ENCODE results near the gene FCHO2. TPM values are rescaled to one million over a fixed set of nuclear protein-coding genes. Genes with fewer than 3 reads are reported as not detected.

The FCHO2 gene
- total RNA-seq, 1 donor from 2014 or later = 13.3 TPM

DNA sequence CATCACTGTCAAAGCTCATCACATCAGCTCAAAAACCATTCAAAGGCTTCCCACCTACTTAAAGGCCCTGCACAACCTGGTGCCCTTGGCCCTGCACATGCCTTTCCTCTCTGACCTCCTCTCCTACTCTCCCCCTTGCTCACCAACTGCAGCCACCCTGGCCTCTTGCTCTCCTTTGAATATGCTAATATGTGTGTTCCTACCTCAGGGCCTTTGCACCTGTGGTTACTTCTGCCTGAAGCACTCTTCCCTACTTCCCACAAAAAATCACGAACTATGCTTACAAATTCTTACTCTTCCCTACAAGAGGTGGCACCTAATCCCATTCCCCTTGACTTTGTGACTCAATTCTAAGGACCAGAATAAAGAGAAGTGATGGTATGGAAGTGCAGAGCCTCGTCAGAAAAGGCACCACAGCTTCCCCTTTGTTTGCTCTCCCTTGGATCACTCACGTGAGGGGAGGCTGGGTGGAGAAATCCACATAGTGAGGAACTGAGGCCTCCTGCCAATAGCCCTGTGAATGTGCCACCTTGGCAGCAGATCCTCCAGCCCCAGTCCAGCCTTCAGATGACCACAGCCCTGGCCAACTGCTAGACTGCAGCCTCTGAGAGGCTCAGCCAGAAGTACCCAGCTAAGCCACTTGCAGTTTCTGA, 161.4 kb downstream of the FCHO2 start:
- DNase-seq = no peak
- peaks cover 15% of the 10 kb centered on the region for H3K36me3 Mint-ChIP-seq (ENCODE audit: unreplicated experiment)
- H3K27me3 Mint-ChIP-seq (ENCODE audit: unreplicated experiment) = peaks cover 12% of the 10 kb centered on the region
- no peak overlapping the region for H3K27ac Mint-ChIP-seq (ENCODE audit: unreplicated experiment)
- H3K4me3 Mint-ChIP-seq (ENCODE audit: unreplicated experiment) = no peak overlapping the region
- H3K4me1 Mint-ChIP-seq (ENCODE audit: low read depth, unreplicated experiment) = peaks cover 7% of the 10 kb centered on the region
- peaks cover 5% of the 10 kb centered on the region for H3K9me3 Mint-ChIP-seq (ENCODE audit: unreplicated experiment)
- no peak for TF ChIP-seq CTCF (IDR thresholded peaks at IDR 0.05; ENCODE audit: partially characterized antibody, unreplicated experiment)

GRCh38 chr5:73118391-73118973, 162.6 kb downstream of the FCHO2 start:
- no peak for TF ChIP-seq CTCF (IDR thresholded peaks at IDR 0.05; ENCODE audit: partially characterized antibody, unreplicated experiment)
- Mint-ChIP-seq H3K36me3 (ENCODE audit: unreplicated experiment) (peaks cover 10% of the 10 kb centered on the region), H3K9me3 (ENCODE audit: unreplicated experiment) (peaks cover 3% of the 10 kb centered on the region), H3K27me3 (ENCODE audit: unreplicated experiment) (peaks cover 12% of the 10 kb centered on the region), H3K4me3 (ENCODE audit: unreplicated experiment) (no peak overlapping the region), H3K4me1 (ENCODE audit: low read depth, unreplicated experiment) (peaks cover 7% of the 10 kb centered on the region), H3K27ac (ENCODE audit: unreplicated experiment) (no peak overlapping the region)
- no peak for DNase-seq

GRCh38 chr5:73119451-73120157, 163.8 kb downstream of the FCHO2 start:
- DNase-seq = no peak
- Mint-ChIP-seq H3K4me3 (ENCODE audit: unreplicated experiment) (peak overlapping the region; percentile 79), H3K4me1 (ENCODE audit: low read depth, unreplicated experiment) (peaks cover 10% of the 10 kb centered on the region), H3K36me3 (ENCODE audit: unreplicated experiment) (peaks cover 17% of the 10 kb centered on the region), H3K27me3 (ENCODE audit: unreplicated experiment) (peaks cover 12% of the 10 kb centered on the region), H3K9me3 (ENCODE audit: unreplicated experiment) (peaks cover 3% of the 10 kb centered on the region), H3K27ac (ENCODE audit: unreplicated experiment) (no peak overlapping the region)
- TF ChIP-seq CTCF (IDR thresholded peaks at IDR 0.05; ENCODE audit: partially characterized antibody, unreplicated experiment) = no peak

GRCh38 chr5:73120222-73121118, 164.6 kb downstream of the FCHO2 start, which contains the start of gene TMEM171:
Gene TMEM171 (plus strand): TSS chr5:73120575. CDS start chr5:73123374, 2,799 bp downstream.
- Mint-ChIP-seq H3K36me3 (ENCODE audit: unreplicated experiment) (peaks cover 18% of the 10 kb centered on the region), H3K27me3 (ENCODE audit: unreplicated experiment) (peaks cover 12% of the 10 kb centered on the region), H3K27ac (ENCODE audit: unreplicated experiment) (peak within 1 kb of the TSS; percentile 2), H3K4me3 (ENCODE audit: unreplicated experiment) (peak within 1 kb of the TSS; percentile 80), H3K9me3 (ENCODE audit: unreplicated experiment) (peaks cover 3% of the 10 kb centered on the region), H3K4me1 (ENCODE audit: low read depth, unreplicated experiment) (peaks cover 10% of the 10 kb centered on the region)
- no peak for TF ChIP-seq CTCF (IDR thresholded peaks at IDR 0.05; ENCODE audit: partially characterized antibody, unreplicated experiment)
- peak; percentile 53 for DNase-seq

All from glutamatergic neuron (in vitro differentiated cells).